ENCODE results near the gene SLC25A39.
A peak's percentile ranks its signal among the peaks of the same experiment; 100 is the strongest.
"Not testable (repeated sequence)": the region's sequence is repeated elsewhere in the genome, so short reads cannot be mapped to it uniquely, and the experiment has no call there.

SLC25A39 gene

DNA sequence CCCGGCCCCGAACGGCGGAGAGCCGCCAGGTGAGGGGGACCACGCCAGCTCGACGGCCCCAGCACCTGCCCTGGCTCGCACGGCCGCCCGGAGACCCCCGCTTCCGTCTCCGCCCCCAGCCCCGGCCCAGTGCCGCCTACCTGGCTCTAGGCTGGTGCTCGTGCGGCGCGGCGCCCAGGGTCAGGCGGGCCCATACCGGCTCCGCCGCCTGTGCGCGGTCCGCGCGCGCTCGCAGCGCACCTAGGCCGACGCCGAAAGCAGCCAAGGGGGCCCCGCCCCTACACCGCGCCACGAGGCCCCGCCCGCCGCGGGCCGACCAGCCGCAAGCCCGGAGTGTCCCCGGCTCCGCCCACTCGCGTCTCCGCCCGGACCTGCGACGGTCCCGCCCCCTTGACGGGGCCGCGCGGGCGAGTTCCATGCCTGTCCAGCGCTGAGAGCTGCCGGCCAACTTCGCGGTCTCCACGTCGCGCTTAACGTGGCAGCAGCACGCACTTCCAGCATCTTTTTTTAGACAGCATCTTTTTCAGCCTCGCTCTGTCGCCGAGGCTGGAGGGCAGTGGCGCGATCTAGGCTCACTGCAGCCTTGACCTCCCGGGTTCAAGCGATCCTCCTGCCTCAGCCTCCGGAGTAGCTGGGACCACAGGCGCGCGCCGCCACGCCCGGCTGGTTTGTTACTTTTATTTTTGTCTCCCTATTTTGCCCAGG lies at the start of gene SLC25A39:
Gene SLC25A39, minus strand, starts transcription at position 253 of the 705 bp plus-strand sequence. CDS start 1,261 bp downstream, outside the sequence.
- peak; percentile 65 for DNase-seq (ENCODE audit: low read depth, low spot score)

- no peak for DNase-seq (ENCODE audit: low read depth, low spot score)
Observed at GRCh38 chr17:44372036-44372435, 47.4 kb upstream of the SLC25A39 start.

DNA sequence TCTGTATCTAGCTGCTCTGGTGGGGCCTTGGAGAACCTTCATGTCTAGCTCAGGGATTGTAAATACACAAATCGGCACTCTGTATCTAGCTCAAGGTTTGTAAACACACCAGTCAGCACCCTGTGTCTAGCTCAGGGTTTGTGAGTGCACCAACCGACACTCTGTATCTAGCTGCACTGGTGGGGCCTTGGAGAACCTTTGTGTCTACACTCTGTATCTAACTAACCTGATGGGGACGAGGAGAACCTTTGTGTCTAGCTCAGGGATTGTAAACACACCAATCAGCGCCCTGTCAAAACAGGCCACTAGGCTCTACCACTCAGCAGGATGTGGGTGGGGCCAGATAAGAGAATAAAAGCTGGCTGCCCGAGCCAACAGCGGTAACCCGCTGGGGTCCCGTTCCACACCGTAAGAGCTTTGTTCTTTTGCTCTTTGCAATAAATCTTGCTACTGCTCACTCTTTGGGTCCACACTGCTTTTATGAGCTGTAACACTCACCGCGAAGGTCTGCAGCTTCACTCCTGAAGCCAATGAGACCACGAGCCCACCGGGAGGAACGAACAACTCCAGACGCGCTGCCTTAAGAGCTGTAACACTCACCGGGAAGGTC lies 44.9 kb upstream of the SLC25A39 start:
- DNase-seq (ENCODE audit: low read depth, low spot score), result not testable (repeated sequence)

DNA sequence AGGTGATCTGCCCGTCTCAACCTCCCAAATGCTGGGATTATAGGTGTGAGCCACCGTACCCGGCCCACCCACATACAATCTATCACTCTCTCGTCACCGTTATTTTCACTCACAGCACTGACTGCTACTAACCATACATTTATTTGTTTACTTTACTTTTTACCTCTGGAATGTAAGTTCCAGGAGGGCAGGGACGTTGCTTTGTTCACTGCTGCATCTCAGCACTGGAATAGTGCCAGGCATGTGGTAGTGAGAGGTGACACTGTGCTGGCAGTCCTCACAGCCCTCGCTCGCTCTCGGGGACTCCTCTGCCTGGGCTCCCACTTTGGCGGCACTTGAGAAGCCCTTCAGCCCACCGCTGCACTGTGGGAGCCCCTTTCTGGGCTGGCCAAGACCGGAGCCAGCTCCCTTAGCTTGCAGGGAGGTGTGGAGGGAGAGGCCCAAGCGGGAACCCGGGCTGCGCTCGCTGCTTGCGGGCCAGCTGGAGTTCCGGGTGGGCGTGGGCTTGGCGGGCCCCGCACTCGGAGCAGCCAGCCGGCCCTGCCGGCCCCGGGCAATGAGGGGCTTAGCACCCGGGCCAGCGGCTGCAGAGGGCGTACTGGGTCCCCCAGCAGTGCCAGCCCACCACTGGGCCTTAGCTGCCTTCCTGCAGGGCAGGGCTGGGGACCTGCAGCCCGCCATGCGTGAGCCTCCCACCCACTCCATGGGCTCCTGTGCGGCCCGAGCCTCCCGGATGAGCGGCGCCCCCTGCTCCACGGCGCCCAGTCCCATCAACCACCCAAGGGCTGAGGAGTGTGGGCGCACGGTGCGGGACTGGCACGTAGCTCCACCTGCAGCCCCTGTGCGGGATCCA lies 44.0 kb upstream of the SLC25A39 start:
- not testable (repeated sequence) for DNase-seq (ENCODE audit: low read depth, low spot score)

- no peak for DNase-seq (ENCODE audit: low read depth, low spot score)
Observed at GRCh38 chr17:44367231-44367979, 42.8 kb upstream of the SLC25A39 start.

DNA sequence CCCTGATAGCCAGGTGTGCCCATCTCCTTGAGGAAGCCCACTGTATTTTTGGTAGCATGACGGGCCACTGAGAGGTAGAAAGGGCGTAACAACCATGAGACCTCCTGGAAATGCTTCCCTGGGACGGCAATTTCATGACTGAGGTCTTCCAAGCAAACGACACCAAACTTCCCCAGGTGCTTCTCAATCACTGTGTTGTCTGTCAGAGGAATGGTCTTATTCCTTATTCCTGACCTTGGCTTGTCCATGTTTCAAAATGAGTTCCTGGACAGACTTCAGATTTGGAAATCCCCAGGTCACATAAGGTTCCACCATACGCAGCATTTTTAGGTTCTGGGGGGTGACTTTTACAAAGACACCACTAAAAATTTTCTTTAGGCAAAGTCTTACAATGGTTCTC lies 40.4 kb upstream of the SLC25A39 start:
- not testable (repeated sequence) for DNase-seq (ENCODE audit: low read depth, low spot score)

DNA sequence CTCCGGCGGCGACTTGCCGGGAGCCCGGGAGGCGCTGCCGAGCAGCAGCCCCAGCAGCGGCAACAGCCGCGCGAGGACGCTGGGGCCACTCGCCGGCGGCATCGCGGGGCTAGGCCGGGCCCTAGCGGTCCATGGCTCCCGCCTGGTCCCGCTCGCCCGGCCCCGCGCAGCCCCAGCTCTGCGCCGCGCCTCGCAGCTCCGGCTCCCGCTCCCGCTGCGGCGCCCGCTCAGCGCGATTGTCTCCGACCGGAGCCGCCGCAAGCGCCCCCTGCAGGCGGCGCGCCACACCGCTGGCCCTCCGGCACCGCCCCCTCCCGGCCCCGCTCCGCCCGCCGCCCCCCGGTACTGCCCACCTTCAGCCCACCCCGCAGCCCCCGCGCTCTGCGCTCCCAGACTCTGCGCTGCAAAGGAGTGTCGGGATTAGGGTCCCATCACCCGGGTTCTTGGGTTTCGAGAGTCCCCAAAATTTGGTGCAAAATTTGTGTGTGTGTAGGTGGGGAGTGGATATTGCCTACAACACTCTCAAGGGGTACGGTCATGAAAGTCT lies 39.1 kb upstream of the SLC25A39 start, which contains the start of gene FAM171A2:
Gene FAM171A2, minus strand, starts transcription at position 241 of the 547 bp plus-strand sequence. Its CDS starts 139 bp downstream, at position 102.
- DNase-seq (ENCODE audit: low read depth, low spot score), result no peak

DNA sequence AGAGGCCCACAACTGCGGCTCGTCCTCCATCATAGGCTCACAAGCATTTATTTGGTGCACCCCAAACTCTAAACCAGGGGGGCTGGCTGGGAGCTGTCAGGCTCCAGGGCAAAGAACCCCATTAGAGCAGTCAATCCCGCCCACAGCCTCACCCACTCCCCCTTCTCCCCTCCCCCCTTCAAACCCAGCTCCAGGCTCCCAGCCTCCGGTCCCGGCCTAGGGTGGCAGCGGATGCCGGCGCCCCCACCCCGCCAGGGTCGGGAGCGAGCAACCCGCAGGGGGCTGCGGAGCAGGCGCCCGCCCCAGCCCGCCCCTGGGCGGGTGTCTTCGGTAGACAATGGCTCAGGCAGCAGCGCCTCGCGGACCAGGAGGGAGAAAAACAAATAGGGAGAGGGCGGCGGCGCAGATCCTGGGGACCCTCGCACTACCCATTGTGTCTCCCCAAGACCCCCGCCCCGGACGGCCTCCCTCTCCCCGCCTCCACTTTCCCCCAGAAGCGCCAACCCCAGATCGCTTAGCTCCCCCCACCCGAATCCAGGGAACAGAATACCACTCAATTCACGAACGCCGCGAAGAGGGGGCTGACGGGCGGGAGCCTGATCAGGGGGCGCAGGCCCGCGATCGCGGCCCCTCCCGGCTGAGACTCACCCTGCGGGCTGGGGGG lies 38.5 kb upstream of the SLC25A39 start:
- no peak for DNase-seq (ENCODE audit: low read depth, low spot score)

- DNase-seq (ENCODE audit: low read depth, low spot score), result no peak
Observed at GRCh38 chr17:44362459-44362948, 37.9 kb upstream of the SLC25A39 start.

DNA sequence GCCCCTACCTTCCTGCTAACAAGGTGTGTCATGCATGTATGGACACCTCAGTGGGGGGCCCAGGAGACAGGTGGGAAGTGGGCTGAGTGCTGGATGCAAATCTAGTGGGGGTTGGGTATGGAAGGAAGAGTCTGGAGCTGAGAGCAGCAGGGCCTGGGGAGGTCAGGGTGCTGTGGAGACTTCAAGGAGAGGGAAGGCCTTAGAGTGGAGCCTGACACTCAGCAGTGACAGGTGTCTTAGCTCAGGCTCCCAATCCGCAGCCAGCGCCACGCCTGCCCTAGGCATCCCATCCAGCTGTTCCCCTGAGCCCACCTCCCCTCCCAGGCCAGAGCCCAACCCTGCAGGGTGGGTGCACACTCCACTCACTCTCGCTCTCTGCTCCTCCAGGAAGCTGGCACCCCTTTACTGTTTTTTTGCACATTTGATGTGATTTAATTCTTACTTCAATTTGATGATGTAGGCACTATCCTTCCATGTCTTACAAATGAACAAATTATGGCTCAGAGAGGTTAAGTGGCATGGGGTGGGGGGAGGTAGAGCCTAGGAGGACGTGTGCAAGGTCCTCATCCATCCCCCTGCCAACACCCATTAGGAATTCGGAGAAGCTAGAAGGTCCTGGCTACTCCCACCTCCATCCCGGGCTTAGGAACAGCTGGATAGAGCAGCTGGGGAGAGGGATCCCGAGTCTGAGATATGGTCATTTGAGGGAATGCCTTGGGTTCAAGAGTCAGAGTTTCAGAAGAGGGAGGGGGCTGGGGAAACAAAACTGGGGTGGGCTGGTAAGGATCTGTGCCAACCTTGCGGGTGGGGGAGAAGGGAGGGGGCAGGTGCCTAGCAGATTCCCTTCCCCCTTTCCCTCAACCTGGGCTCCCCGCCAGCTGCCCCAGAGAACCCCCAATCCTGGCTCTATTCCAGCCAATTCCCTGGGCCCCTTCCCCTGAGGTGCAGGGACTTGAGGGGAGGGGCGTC lies 37.0 kb upstream of the SLC25A39 start:
- no peak for DNase-seq (ENCODE audit: low read depth, low spot score)

DNA sequence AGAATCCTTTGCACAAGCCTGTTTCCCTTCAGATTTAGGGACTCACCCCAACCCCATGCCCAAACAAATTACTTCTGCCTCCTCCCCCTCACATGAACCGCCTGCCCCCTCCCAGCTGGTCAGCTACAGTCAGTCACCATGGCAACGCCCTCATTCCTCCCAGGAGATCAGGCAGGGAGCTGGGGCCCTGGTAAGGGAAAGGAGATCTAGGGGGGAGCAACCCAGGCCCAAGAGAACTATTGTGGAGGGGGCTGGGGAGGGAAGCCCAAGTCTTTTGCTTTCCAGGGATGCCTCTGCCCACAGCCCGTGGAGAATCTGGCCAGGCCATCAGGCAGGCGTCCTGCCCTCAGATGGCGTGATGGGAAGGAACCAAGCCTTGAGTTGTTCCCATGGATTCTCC lies 36.2 kb upstream of the SLC25A39 start:
- no peak for DNase-seq (ENCODE audit: low read depth, low spot score)

DNA sequence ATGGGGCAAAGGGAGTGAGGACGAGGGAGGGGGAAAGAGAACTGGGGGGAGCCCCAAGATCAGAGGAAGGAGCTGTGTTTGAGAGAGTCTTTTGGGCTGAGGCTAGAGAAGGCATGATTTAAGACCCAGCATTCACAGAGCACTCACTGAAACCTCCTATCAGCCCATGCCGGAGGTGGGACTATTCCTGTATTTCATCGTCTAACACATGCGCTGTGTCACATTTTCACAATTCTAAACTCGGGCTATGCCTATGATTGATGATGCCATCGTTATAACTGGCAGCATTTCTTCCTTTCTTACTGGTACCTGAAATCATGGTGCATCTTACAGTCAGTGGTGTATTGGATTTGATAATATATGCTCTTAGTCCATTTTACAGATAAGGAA lies 35.5 kb upstream of the SLC25A39 start:
- no peak for DNase-seq (ENCODE audit: low read depth, low spot score)

DNA sequence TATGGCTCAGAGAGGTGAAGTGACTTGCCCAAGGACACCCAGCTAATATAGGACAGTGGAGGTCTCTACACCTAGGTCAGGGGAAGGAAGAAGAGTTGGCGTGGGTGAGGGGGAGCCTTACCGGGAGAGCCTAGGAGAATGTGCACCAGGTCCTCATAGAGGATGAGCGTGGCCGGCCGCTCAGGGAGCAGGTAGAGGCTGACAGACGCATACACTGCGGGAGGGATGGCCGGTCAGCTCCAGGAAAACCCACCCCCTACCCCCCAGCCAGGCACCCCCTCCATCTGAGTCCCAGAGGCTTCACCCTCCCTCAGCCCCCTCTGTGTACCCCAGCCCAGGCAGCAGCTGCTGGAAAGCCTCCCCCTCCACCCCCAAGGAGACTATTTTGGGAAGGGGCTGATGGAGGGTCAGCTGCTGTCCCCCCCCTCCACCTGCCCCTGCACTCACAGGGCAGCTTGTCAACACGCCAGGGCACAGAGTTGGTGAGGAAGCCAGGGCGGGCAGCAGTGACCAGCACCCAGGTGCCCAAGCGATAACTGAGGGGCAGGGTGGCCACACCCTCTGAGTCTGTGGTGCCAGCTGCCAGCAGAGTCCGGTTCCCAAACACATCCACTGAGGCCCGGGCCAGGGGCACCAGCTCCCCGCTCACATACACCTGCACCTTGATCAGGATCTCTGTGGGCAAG lies 35.0 kb upstream of the SLC25A39 start:
- no peak for DNase-seq (ENCODE audit: low read depth, low spot score)

DNA sequence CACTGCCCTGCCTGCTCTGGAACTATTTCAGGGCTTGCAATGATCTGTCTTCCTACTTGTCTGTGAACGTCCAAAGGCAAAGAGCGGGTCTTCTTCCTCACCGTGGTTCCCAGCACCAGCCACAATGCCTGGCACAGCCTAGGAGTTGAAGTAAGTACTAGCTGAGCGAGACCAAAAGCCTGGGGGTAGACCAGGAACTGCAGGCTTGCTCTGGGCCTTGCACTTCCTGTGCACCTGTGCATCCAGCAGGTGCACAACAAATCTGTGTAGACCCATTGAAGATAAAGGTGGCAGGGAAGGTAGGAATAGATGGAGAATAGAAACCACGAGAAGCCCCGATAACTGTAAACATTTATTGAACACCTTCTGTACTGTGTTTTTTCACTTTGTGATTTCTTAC lies 34.4 kb upstream of the SLC25A39 start:
- no peak for DNase-seq (ENCODE audit: low read depth, low spot score)

DNA sequence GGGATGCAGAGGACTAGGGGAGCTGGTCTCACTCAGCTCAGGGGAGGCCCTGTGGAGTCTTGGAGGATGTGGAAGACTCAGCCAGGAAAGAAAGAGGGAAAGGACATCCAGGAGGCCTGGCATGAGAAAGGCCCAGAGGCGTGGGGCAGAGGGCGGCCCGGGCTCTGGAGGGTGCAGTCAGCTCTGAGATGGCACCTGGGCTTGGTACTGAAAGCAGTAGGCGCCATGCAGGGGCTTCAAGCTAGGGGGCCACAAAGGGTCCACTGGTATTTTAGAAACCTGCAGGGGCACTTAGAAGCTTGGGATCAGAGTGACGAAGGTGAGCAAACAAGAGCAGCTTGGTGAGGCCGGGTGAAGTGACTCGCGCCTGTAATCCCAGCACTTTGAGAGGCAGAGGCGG lies 33.4 kb upstream of the SLC25A39 start:
- no peak for DNase-seq (ENCODE audit: low read depth, low spot score)

GRCh38 chr17:44356241-44356640 lies 31.6 kb upstream of the SLC25A39 start:
- no peak for DNase-seq (ENCODE audit: low read depth, low spot score)

DNA sequence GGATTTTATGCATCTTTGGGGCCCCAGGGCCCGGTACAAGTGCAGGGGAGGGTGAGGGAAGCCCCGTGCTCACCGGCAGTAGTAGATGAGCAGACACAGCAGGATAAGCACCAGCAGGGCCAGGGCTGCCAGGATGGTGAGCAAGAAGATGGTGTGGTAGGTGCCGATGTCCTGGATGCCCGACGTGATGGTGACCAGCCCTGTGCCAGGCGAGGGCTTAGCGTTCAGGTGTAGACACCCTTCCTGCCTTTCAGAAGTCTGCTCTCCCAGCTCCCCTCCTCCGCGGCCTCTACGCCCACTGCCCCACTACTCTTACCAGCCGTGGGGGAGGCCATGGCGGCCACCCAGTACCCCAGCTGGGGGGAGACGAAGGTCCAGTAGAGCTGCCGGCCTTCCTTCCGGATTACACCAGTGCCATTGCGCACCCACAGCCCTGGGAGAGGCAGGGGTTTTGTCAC lies 31.0 kb upstream of the SLC25A39 start:
- DNase-seq (ENCODE audit: low read depth, low spot score), result no peak
